Muscle of back (tissue), 11 donors: ENCODE data around the gene TNS3. TPM values are rescaled to one million over a fixed set of nuclear protein-coding genes. Genes with fewer than 3 reads are reported as not detected.
A peak's percentile ranks its signal among the peaks of the same experiment; 100 is the strongest.

ENCODE experiments used
- DNase-seq, 3 donors: peaks; one replicate each; pipeline versions ENCODE4 v3.0.0 to v3.0.0-alpha.2; 2013
- polyA plus RNA-seq, 10 donors: library from polyadenylated mRNA; unstranded; fragments of 120-200 nt; gene quantifications; one replicate each; pipeline ENCODE4 v1.2.1, GENCODE V29; 2013; ENCODE audit not compliant: insufficient read length in 10 of 10

The TNS3 gene
- polyA plus RNA-seq, 10 donors = 24.5 to 51.0 (median 27.3) TPM

- no peak for DNase-seq
Observed at GRCh38 chr7:47508389-47509380, 73.2 kb downstream of the TNS3 start.

- no peak for DNase-seq
Observed at GRCh38 chr7:47507522-47507921, 74.4 kb downstream of the TNS3 start.

- peak in 2 of 3 donors; percentile 72 to 88 for DNase-seq
Observed at GRCh38 chr7:47506382-47507339, 75.2 kb downstream of the TNS3 start.

- no peak for DNase-seq
Observed at GRCh38 chr7:47505312-47506007, 76.5 kb downstream of the TNS3 start.

GRCh38 chr7:47504551-47505311, 77.2 kb downstream of the TNS3 start:
- DNase-seq = no peak

- no peak for DNase-seq
Observed at GRCh38 chr7:47503281-47503680, 78.6 kb downstream of the TNS3 start.

- no peak for DNase-seq
Observed at GRCh38 chr7:47502240-47502877, 79.6 kb downstream of the TNS3 start.

- peak in 2 of 3 donors; percentile 60 to 79 for DNase-seq
Observed at GRCh38 chr7:47501406-47501805, 80.5 kb downstream of the TNS3 start.

- DNase-seq = no peak
Observed at GRCh38 chr7:47500103-47500563, 81.8 kb downstream of the TNS3 start.

GRCh38 chr7:47498229-47499056, 83.5 kb downstream of the TNS3 start:
- DNase-seq = no peak

- peak in 1 of 3 donors; percentile 61 for DNase-seq
Observed at GRCh38 chr7:47497367-47498096, 84.4 kb downstream of the TNS3 start.

GRCh38 chr7:47496666-47497065, 85.2 kb downstream of the TNS3 start:
- DNase-seq = no peak

- DNase-seq = no peak
Observed at GRCh38 chr7:47496056-47496665, 85.8 kb downstream of the TNS3 start.

GRCh38 chr7:47493976-47494911, 87.7 kb downstream of the TNS3 start:
- DNase-seq = peak in 1 of 3 donors; percentile 57

GRCh38 chr7:47492716-47493325, 89.1 kb downstream of the TNS3 start:
- DNase-seq = peak in 1 of 3 donors; percentile 38
